ENCODE measurements around the gene IFI6.

IFI6 gene

GRCh38 chr1:27638805-27639204 lies 33.2 kb downstream of the IFI6 start:
- H3K4me3 ChIP-seq (replicated peaks; ENCODE audit: low read depth, low read length) = no peak overlapping the region
- DNase-seq (ENCODE audit: low read depth) = no peak
- TF ChIP-seq, protein P1, sequence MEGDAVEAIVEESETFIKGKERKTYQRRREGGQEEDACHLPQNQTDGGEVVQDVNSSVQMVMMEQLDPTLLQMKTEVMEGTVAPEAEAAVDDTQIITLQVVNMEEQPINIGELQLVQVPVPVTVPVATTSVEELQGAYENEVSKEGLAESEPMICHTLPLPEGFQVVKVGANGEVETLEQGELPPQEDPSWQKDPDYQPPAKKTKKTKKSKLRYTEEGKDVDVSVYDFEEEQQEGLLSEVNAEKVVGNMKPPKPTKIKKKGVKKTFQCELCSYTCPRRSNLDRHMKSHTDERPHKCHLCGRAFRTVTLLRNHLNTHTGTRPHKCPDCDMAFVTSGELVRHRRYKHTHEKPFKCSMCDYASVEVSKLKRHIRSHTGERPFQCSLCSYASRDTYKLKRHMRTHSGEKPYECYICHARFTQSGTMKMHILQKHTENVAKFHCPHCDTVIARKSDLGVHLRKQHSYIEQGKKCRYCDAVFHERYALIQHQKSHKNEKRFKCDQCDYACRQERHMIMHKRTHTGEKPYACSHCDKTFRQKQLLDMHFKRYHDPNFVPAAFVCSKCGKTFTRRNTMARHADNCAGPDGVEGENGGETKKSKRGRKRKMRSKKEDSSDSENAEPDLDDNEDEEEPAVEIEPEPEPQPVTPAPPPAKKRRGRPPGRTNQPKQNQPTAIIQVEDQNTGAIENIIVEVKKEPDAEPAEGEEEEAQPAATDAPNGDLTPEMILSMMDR (IDR thresholded peaks at IDR 0.05; ENCODE audit: low read length, missing control alignments) = no peak

GRCh38 chr1:27638047-27638734 lies 33.8 kb downstream of the IFI6 start:
- TF ChIP-seq, protein P1 (IDR thresholded peaks at IDR 0.05; ENCODE audit: low read length, missing control alignments) = no peak
- DNase-seq (ENCODE audit: low read depth) = no peak
- H3K4me3 ChIP-seq (replicated peaks; ENCODE audit: low read depth, low read length) = no peak overlapping the region

DNA sequence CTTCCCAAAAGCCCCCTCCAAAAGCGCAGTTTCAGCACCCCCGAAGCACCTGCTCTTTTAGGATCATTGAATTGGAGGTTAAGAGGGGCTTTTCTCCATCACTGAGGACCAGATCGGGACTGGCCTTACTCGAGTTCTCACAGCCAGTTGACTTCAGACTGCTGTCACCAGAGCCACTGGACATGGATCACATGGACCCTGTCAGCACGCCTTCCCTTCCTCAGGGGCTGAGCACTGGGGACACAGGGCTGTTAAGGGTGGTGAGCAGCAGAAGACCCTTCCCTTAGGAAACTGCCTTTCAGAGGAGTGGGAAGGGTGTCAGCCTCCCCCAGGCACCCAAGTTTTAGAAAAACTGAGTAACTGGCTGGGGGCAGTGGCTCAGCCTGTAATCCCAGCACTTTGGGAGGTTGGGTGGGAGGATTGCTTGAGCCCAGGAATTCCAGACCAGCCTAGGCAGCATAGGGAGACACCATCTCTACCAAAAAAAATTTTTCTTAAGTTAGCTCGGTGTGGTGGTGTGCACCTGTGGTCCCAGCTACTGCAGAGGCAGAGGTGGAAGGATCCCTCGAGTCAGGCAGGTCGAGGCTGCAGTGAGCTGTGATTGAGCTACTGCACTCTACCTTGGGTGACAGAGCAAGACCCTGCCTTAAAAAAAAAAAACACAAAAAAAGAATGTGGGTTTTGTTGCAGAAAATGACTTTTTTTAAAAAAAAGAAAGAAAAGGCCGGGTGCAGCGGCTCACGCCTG lies 36.4 kb downstream of the IFI6 start:
- DNase-seq (ENCODE audit: low read depth) = no peak
- H3K4me3 ChIP-seq (replicated peaks; ENCODE audit: low read depth, low read length) = no peak overlapping the region
- TF ChIP-seq, protein P1 (IDR thresholded peaks at IDR 0.05; ENCODE audit: low read length, missing control alignments) = no peak

GRCh38 chr1:27634985-27635367 lies 37.0 kb downstream of the IFI6 start, which contains the start of gene FGR:
Gene FGR (minus strand): TSS chr1:27635185. CDS start chr1:27623916, 11,269 bp downstream.
- peak within 1 kb of the TSS; percentile 30 for H3K4me3 ChIP-seq (replicated peaks; ENCODE audit: low read depth, low read length)
- TF ChIP-seq, protein P1 (IDR thresholded peaks at IDR 0.05; ENCODE audit: low read length, missing control alignments) = no peak
- DNase-seq (ENCODE audit: low read depth) = no peak

- H3K4me3 ChIP-seq (replicated peaks; ENCODE audit: low read depth, low read length) = peak overlapping the region; percentile 30
- no peak for DNase-seq (ENCODE audit: low read depth)
- TF ChIP-seq, protein P1 (IDR thresholded peaks at IDR 0.05; ENCODE audit: low read length, missing control alignments) = no peak
These were observed 37.6 kb downstream of the IFI6 start for GRCh38 chr1:27634177-27634984.

- TF ChIP-seq, protein P1 (IDR thresholded peaks at IDR 0.05; ENCODE audit: low read length, missing control alignments) = no peak
- H3K4me3 ChIP-seq (replicated peaks; ENCODE audit: low read depth, low read length) = peak overlapping the region; percentile 30
- no peak for DNase-seq (ENCODE audit: low read depth)
These were observed 38.3 kb downstream of the IFI6 start for GRCh38 chr1:27633640-27634176.

All from fibroblast of pulmonary artery (primary cell).